22Rv1 (cell line): Measurements from ENCODE around the gene PSMC3IP.

Experiments
- CTCF ChIP-seq: fragments of 450-650 bp; IDR thresholded peaks from 2 replicates; pipeline ENCODE4 v1.5.1; 2017; ENCODE audit warnings: mild to moderate bottlenecking
- ZFX ChIP-seq: fragments of 450-650 bp; IDR thresholded peaks from 2 replicates; pipeline ENCODE4 v1.6.1; 2017; ENCODE audit warnings: antibody characterized with exemption, borderline replicate concordance

- TF ChIP-seq CTCF (no peak), ZFX (no peak)
Observed at GRCh38 chr17:42591411-42591810, 13.9 kb upstream of the PSMC3IP start.
